ENCODE measurements around the gene TMEM272. TPM values are rescaled to one million over a fixed set of nuclear protein-coding genes. Genes with fewer than 3 reads are reported as not detected.

TMEM272 gene
- total RNA-seq, 1 donor from 2014 or later: 0.59 TPM

GRCh38 chr13:51772105-51772455 is 72.9 kb downstream of the TMEM272 start:
- H3K36me3 Mint-ChIP-seq (ENCODE audit: unreplicated experiment): no peaks in the 10 kb centered on the region
- peaks cover 9% of the 10 kb centered on the region for H3K9me3 Mint-ChIP-seq (ENCODE audit: unreplicated experiment)
- TF ChIP-seq CTCF (IDR thresholded peaks at IDR 0.05; ENCODE audit: partially characterized antibody, unreplicated experiment): no peak
- no peak overlapping the region for H3K27ac Mint-ChIP-seq (ENCODE audit: unreplicated experiment)
- no peak for DNase-seq
- H3K27me3 Mint-ChIP-seq (ENCODE audit: unreplicated experiment): peaks cover 8% of the 10 kb centered on the region
- no peak overlapping the region for H3K4me3 Mint-ChIP-seq (ENCODE audit: unreplicated experiment)
- H3K4me1 Mint-ChIP-seq (ENCODE audit: low read depth, unreplicated experiment): peaks cover 15% of the 10 kb centered on the region

- Mint-ChIP-seq H3K4me3 (ENCODE audit: unreplicated experiment) (no peak overlapping the region), H3K36me3 (ENCODE audit: unreplicated experiment) (no peaks in the 10 kb centered on the region), H3K27ac (ENCODE audit: unreplicated experiment) (no peak overlapping the region), H3K4me1 (ENCODE audit: low read depth, unreplicated experiment) (peaks cover 15% of the 10 kb centered on the region), H3K9me3 (ENCODE audit: unreplicated experiment) (peaks cover 11% of the 10 kb centered on the region), H3K27me3 (ENCODE audit: unreplicated experiment) (peaks cover 10% of the 10 kb centered on the region)
- no peak for DNase-seq
- TF ChIP-seq CTCF (IDR thresholded peaks at IDR 0.05; ENCODE audit: partially characterized antibody, unreplicated experiment): no peak
Observed at GRCh38 chr13:51771418-51772104, 73.4 kb downstream of the TMEM272 start.

DNA sequence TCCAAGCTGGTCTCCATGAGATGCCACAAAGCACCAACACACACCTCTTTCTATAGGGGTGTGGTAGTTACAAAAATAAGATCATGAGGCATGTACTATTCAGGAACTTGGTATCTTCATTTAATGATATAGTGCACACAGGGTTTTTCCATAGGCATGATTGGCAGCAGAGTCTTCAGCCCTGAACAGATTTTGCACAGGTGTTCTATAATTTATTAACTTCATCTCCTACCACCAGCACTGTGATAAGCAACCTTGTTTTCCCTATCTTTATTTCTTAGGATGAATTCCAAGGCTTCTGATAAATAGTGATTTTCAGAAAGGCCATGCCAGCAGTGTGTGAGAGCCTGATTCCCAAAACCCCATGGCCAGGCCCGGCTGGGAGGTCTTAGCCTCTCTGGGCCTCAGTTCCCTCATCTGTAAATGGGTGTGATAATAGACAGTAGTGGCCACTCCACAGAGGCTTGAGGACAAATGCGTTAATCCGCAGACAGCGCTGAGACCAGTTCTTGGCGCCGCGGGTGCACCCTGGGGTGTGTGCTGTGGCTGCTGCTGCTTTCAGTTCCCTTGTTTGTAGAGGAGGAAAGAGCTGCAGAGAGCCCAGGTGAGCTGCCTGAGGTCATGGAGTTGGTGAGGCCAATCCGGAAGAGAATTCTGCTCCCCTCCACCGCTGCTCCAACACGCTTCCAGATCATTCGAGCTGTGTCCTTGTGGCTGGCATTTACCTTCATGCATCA is 74.1 kb downstream of the TMEM272 start:
- peaks cover 10% of the 10 kb centered on the region for H3K27me3 Mint-ChIP-seq (ENCODE audit: unreplicated experiment)
- no peak overlapping the region for H3K4me3 Mint-ChIP-seq (ENCODE audit: unreplicated experiment)
- no peaks in the 10 kb centered on the region for H3K36me3 Mint-ChIP-seq (ENCODE audit: unreplicated experiment)
- DNase-seq: no peak
- no peak overlapping the region for H3K27ac Mint-ChIP-seq (ENCODE audit: unreplicated experiment)
- peaks cover 11% of the 10 kb centered on the region for H3K9me3 Mint-ChIP-seq (ENCODE audit: unreplicated experiment)
- no peak for TF ChIP-seq CTCF (IDR thresholded peaks at IDR 0.05; ENCODE audit: partially characterized antibody, unreplicated experiment)
- H3K4me1 Mint-ChIP-seq (ENCODE audit: low read depth, unreplicated experiment): peaks cover 15% of the 10 kb centered on the region

- Mint-ChIP-seq H3K4me3 (ENCODE audit: unreplicated experiment) (no peak overlapping the region), H3K27me3 (ENCODE audit: unreplicated experiment) (peaks cover 12% of the 10 kb centered on the region), H3K36me3 (ENCODE audit: unreplicated experiment) (no peaks in the 10 kb centered on the region), H3K4me1 (ENCODE audit: low read depth, unreplicated experiment) (peaks cover 15% of the 10 kb centered on the region), H3K9me3 (ENCODE audit: unreplicated experiment) (peaks cover 11% of the 10 kb centered on the region), H3K27ac (ENCODE audit: unreplicated experiment) (no peak overlapping the region)
- DNase-seq: no peak
- no peak for TF ChIP-seq CTCF (IDR thresholded peaks at IDR 0.05; ENCODE audit: partially characterized antibody, unreplicated experiment)
Observed at GRCh38 chr13:51770160-51770559, 74.8 kb downstream of the TMEM272 start.

Data from glutamatergic neuron (in vitro differentiated cells).